Right forelimb (tissue), 1 donor: Measurements from ENCODE around the gene JAKMIP3.
A peak's percentile ranks its signal among the peaks of the same experiment; 100 is the strongest.
"Not testable (repeated sequence)": the region's sequence is repeated elsewhere in the genome, so short reads cannot be mapped to it uniquely, and the experiment has no call there.

ENCODE experiments used
- DNase-seq: peaks from one replicate; pipeline ENCODE4 v3.0.0-alpha.2; 2018

JAKMIP3 gene

GRCh38 chr10:132066812-132067211, 1.1 kb downstream of the JAKMIP3 start:
- DNase-seq = no peak

GRCh38 chr10:132068431-132069121, 2.8 kb downstream of the JAKMIP3 start:
- DNase-seq = no peak

- DNase-seq = no peak
These were observed 3.5 kb downstream of the JAKMIP3 start for GRCh38 chr10:132069122-132069848.

GRCh38 chr10:132069849-132070182, 4.1 kb downstream of the JAKMIP3 start:
- DNase-seq = no peak

GRCh38 chr10:132070724-132071123, 5.0 kb downstream of the JAKMIP3 start:
- no peak for DNase-seq

GRCh38 chr10:132071667-132072066, 5.9 kb downstream of the JAKMIP3 start:
- DNase-seq = no peak

- DNase-seq = no peak
These were observed 10.3 kb downstream of the JAKMIP3 start for GRCh38 chr10:132075909-132076577.

- DNase-seq = peak; percentile 3
These were observed 10.9 kb downstream of the JAKMIP3 start for GRCh38 chr10:132076578-132077081.

- peak; percentile 17 for DNase-seq
These were observed 11.3 kb downstream of the JAKMIP3 start for GRCh38 chr10:132077091-132077490.

GRCh38 chr10:132078746-132079345, 13.1 kb downstream of the JAKMIP3 start:
- DNase-seq = no peak

GRCh38 chr10:132084384-132084783, 18.6 kb downstream of the JAKMIP3 start:
- not testable (repeated sequence) for DNase-seq

GRCh38 chr10:132093236-132093635, 27.5 kb downstream of the JAKMIP3 start:
- DNase-seq = not testable (repeated sequence)

GRCh38 chr10:132094581-132095234, 29.0 kb downstream of the JAKMIP3 start:
- DNase-seq = no peak

- no peak for DNase-seq
These were observed 29.8 kb downstream of the JAKMIP3 start for GRCh38 chr10:132095403-132096113.

- no peak for DNase-seq
These were observed 30.5 kb downstream of the JAKMIP3 start for GRCh38 chr10:132096223-132096622.

GRCh38 chr10:132096863-132097478, 31.2 kb downstream of the JAKMIP3 start:
- no peak for DNase-seq

- DNase-seq = no peak
These were observed 32.0 kb downstream of the JAKMIP3 start for GRCh38 chr10:132097609-132098377.

GRCh38 chr10:132098539-132099388, 33.0 kb downstream of the JAKMIP3 start:
- peak; percentile 32 for DNase-seq

- DNase-seq = no peak
These were observed 33.8 kb downstream of the JAKMIP3 start for GRCh38 chr10:132099389-132100090.
